Keratinocyte (primary cell): Measurements from ENCODE around the gene SMARCA5. TPM values are rescaled to one million over a fixed set of nuclear protein-coding genes. Genes with fewer than 3 reads are reported as not detected.

Experiments used
- DNase-seq: peaks from one replicate; pipeline ENCODE4 v3.0.0-alpha.2; 2011; ENCODE audit warnings: low read depth, missing footprints, low spot score
- FAIRE-seq: peaks from 2 replicates; lab custom pipeline; 2011; peaks lifted over from hg19 to GRCh38; lab: Jason Lieb, UNC
- H2AFZ ChIP-seq: 2 replicates; pipeline ENCODE4 v1.6.0; 2012; ENCODE audit warnings: low read length, control low read depth, inconsistent platforms; ENCODE audit not compliant: control insufficient read depth
- H3K27ac ChIP-seq: 2 replicates; pipeline ENCODE4 v1.5.1; 2011; ENCODE audit warnings: low read length; ENCODE audit not compliant: control insufficient read depth, insufficient read depth
- H3K27me3 ChIP-seq: 3 replicates; pipeline ENCODE4 v1.6.0; 2011; ENCODE audit warnings: low read length; ENCODE audit not compliant: control insufficient read depth, insufficient read depth; ENCODE audit errors: extremely low read depth
- H3K36me3 ChIP-seq, 2 experiments: 2 replicates in 1 of 2; 3 replicates in 1 of 2; pipeline ENCODE4 v1.5.1; 2011; ENCODE audit warnings: low read length in 2 of 2, mild to moderate bottlenecking in 1 of 2; ENCODE audit not compliant: control insufficient read depth in 2 of 2, insufficient read depth in 2 of 2; ENCODE audit errors: extremely low read depth in 1 of 2
- H3K4me1 ChIP-seq: 3 replicates; pipeline ENCODE4 v1.5.1; 2011; ENCODE audit warnings: low read length; ENCODE audit not compliant: control insufficient read depth, insufficient read depth; ENCODE audit errors: extremely low read depth
- H3K4me2 ChIP-seq: 3 replicates; pipeline ENCODE4 v1.6.0; 2011; ENCODE audit warnings: low read depth, low read length; ENCODE audit not compliant: control insufficient read depth, insufficient read depth; ENCODE audit errors: extremely low read depth
- H3K4me3 ChIP-seq, 3 experiments: fragments of 200-600 bp in 1 of 3; sonication (generic) in 1 of 3; 2 replicates in 2 of 3; 3 replicates in 1 of 3; pipeline ENCODE4 v1.5.1; 2011 to 2016; ENCODE audit warnings: low read length in 3 of 3, mild to moderate bottlenecking in 3 of 3, control low read depth in 2 of 3, inconsistent platforms in 1 of 3, low read depth in 1 of 3, mixed read lengths in 1 of 3, mixed run types in 1 of 3, moderate library complexity in 1 of 3; ENCODE audit not compliant: control insufficient read depth in 2 of 3, insufficient read depth in 2 of 3; ENCODE audit errors: extremely low read depth in 1 of 3
- H3K79me2 ChIP-seq: 2 replicates; pipeline ENCODE4 v1.6.0; 2012; ENCODE audit warnings: low read length; ENCODE audit not compliant: control insufficient read depth, insufficient read depth
- H3K9ac ChIP-seq: 3 replicates; pipeline ENCODE4 v1.6.0; 2011; ENCODE audit warnings: low read length; ENCODE audit not compliant: control insufficient read depth, insufficient read depth; ENCODE audit errors: extremely low read depth
- H3K9me1 ChIP-seq: 3 replicates; pipeline ENCODE4 v1.6.0; 2011; ENCODE audit warnings: low read length; ENCODE audit not compliant: control insufficient read depth, insufficient read depth; ENCODE audit errors: extremely low read depth
- H3K9me3 ChIP-seq: 2 replicates; pipeline ENCODE4 v1.5.1; 2012; ENCODE audit warnings: low read depth, low read length; ENCODE audit not compliant: control insufficient read depth
- H4K20me1 ChIP-seq: 3 replicates; pipeline ENCODE4 v1.6.0; 2011; ENCODE audit warnings: low read length; ENCODE audit not compliant: control insufficient read depth, insufficient read depth; ENCODE audit errors: extremely low read depth
- EZH2 ChIP-seq: IDR thresholded peaks from one replicate; pipeline ENCODE4 v1.6.1; 2012; ENCODE audit warnings: inconsistent platforms, mild to moderate bottlenecking, low read length, moderate library complexity
- dilution Hi-C: fragments of 300-500 bp; cut with MboI; formaldehyde crosslinking; loops from one replicate; pipeline ENCODE4 v1.7.0; 2020; ENCODE audit warnings: low sequenced_read_pairs; ENCODE audit not compliant: extremely low pct_ligation_motif_present
- polyA plus RNA-seq, 5 experiments: library from polyadenylated mRNA; depleted of rRNA in 3 of 5; stranded (reverse) in 3 of 5; stranded (forward) in 1 of 5; unstranded in 1 of 5; fragments of >200 nt; gene quantifications; 1 replicate in 1 of 5; 2 replicates in 3 of 5; 3 replicates in 1 of 5; pipeline versions ENCODE4 v1.2.1 to v1.2.3, GENCODE V29; 2011 to 2012; ENCODE audit warnings: missing spikeins in 2 of 5, low read depth in 1 of 5, low replicate concordance in 1 of 5
- TF ChIP-seq, protein P1 (sequence below), 3 experiments: IDR thresholded peaks in 1 of 3; conservative IDR thresholded peaks in 1 of 3; optimal IDR thresholded peaks in 1 of 3; 2 replicates in 2 of 3; 3 replicates in 1 of 3; pipeline versions ENCODE3 to v1.5.1; 2011; ENCODE audit warnings: low read length in 3 of 3, mild to moderate bottlenecking in 3 of 3, moderate library complexity in 2 of 3, control low read depth in 1 of 3, inconsistent platforms in 1 of 3; ENCODE audit not compliant: insufficient read depth in 2 of 3; ENCODE audit errors: extremely low read depth in 1 of 3

The SMARCA5 gene
- polyA plus RNA-seq, 1 donor (not counting 4 experiments of a cell fraction or from before 2014, with no cell fraction given): 24.7 TPM

DNA sequence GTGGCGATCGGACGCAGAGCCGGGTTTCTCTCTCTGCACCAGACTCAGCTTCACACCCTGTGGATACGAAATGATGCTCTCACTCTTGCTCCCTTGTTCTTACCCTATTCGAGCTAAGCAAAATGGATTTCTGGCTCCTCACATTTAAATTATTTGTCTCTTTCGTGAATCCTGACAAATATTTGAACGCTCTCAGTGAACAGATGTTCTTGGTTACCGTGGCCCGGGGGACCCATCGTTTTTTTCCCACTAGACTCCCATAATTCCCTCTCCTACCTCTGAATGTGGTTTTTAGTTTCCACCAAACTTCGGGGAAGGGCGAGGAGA is 630 bp downstream of the SMARCA5 start:
- dilution Hi-C loops: no loop called here
- peaks cover 54% of the 10 kb centered on the region for H3K79me2 ChIP-seq
- no peak for FAIRE-seq

GRCh38 chr4:143514497-143514896 is 995 bp downstream of the SMARCA5 start:
- dilution Hi-C loops: no loop called here
- H2AFZ ChIP-seq: peak overlapping the region; percentile 82
- H4K20me1 ChIP-seq: no peaks in the 10 kb centered on the region

More for the DNA sequence above, 630 bp downstream of the SMARCA5 start:
- peak overlapping the region; percentile 82 for H2AFZ ChIP-seq
- TF ChIP-seq, protein P1, sequence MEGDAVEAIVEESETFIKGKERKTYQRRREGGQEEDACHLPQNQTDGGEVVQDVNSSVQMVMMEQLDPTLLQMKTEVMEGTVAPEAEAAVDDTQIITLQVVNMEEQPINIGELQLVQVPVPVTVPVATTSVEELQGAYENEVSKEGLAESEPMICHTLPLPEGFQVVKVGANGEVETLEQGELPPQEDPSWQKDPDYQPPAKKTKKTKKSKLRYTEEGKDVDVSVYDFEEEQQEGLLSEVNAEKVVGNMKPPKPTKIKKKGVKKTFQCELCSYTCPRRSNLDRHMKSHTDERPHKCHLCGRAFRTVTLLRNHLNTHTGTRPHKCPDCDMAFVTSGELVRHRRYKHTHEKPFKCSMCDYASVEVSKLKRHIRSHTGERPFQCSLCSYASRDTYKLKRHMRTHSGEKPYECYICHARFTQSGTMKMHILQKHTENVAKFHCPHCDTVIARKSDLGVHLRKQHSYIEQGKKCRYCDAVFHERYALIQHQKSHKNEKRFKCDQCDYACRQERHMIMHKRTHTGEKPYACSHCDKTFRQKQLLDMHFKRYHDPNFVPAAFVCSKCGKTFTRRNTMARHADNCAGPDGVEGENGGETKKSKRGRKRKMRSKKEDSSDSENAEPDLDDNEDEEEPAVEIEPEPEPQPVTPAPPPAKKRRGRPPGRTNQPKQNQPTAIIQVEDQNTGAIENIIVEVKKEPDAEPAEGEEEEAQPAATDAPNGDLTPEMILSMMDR (optimal IDR thresholded peaks at IDR 0.05 in 1 of 3, IDR thresholded peaks at IDR 0.05 in 1 of 3, conservative IDR thresholded peaks at IDR 0.05 in 1 of 3; ENCODE audit: extremely low read depth in 1 of 3, insufficient read depth in 2 of 3, low read length in 3 of 3): no peak
- no peak for TF ChIP-seq EZH2
- no peaks in the 10 kb centered on the region for H4K20me1 ChIP-seq
- H3K9me3 ChIP-seq: no peaks in the 10 kb centered on the region
- peaks cover 14% of the 10 kb centered on the region for H3K4me1 ChIP-seq
- peak overlapping the region; percentile 89 to 95 (median 94) for H3K4me3 ChIP-seq
- peak overlapping the region; percentile 84 for H3K9ac ChIP-seq
- no peaks in the 10 kb centered on the region for H3K9me1 ChIP-seq
- no peak for DNase-seq
- no peaks in the 10 kb centered on the region for H3K27me3 ChIP-seq
- peak overlapping the region; percentile 91 for H3K4me2 ChIP-seq
- H3K27ac ChIP-seq: peak overlapping the region; percentile 84
- peaks cover 2 to 7% of the 10 kb centered on the region in 2 experiments for H3K36me3 ChIP-seq

More at GRCh38 chr4:143514497-143514896, 995 bp downstream of the SMARCA5 start:
- Histone ChIP-seq H3K4me2 (peak overlapping the region; percentile 91), H3K27me3 (no peaks in the 10 kb centered on the region), H3K4me3 (peak overlapping the region; percentile 89 to 95 (median 94)), H3K4me1 (peaks cover 14% of the 10 kb centered on the region), H3K9me1 (no peaks in the 10 kb centered on the region), H3K79me2 (peaks cover 57% of the 10 kb centered on the region), H3K36me3 (peaks cover 6 to 7% of the 10 kb centered on the region in 2 experiments), H3K27ac (peak overlapping the region; percentile 84), H3K9ac (peak overlapping the region; percentile 84), H3K9me3 (no peaks in the 10 kb centered on the region)
- DNase-seq (no peak), FAIRE-seq (peak; percentile 58)
- TF ChIP-seq, protein P1 (optimal IDR thresholded peaks at IDR 0.05 in 1 of 3, IDR thresholded peaks at IDR 0.05 in 1 of 3, conservative IDR thresholded peaks at IDR 0.05 in 1 of 3; ENCODE audit: extremely low read depth in 1 of 3, insufficient read depth in 2 of 3, low read length in 3 of 3): no peak
- TF ChIP-seq EZH2: no peak
